Measurements from ENCODE around the gene ZFP92. TPM values are rescaled to one million over a fixed set of nuclear protein-coding genes. Genes with fewer than 3 reads are reported as not detected.
A peak's percentile ranks its signal among the peaks of the same experiment; 100 is the strongest.

ZFP92 gene, protein sequence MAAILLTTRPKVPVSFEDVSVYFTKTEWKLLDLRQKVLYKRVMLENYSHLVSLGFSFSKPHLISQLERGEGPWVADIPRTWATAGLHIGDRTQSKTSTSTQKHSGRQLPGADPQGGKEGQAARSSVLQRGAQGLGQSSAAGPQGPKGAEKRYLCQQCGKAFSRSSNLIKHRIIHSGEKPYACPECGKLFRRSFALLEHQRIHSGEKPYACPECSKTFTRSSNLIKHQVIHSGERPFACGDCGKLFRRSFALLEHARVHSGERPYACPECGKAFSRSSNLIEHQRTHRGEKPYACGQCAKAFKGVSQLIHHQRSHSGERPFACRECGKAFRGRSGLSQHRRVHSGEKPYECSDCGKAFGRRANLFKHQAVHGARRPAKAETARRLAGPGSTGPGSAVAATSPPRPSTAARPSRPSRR
- total RNA-seq: under 1 TPM; 0.65 to 0.90 TPM
- long read RNA-seq, donor 1: 0 reads
- long read RNA-seq, donor 2, partial matches to known transcripts: 0 of 1 reads
- long read RNA-seq, donor 2, other reads (novel, unspliced or antisense): 1 of 1 reads

DNA sequence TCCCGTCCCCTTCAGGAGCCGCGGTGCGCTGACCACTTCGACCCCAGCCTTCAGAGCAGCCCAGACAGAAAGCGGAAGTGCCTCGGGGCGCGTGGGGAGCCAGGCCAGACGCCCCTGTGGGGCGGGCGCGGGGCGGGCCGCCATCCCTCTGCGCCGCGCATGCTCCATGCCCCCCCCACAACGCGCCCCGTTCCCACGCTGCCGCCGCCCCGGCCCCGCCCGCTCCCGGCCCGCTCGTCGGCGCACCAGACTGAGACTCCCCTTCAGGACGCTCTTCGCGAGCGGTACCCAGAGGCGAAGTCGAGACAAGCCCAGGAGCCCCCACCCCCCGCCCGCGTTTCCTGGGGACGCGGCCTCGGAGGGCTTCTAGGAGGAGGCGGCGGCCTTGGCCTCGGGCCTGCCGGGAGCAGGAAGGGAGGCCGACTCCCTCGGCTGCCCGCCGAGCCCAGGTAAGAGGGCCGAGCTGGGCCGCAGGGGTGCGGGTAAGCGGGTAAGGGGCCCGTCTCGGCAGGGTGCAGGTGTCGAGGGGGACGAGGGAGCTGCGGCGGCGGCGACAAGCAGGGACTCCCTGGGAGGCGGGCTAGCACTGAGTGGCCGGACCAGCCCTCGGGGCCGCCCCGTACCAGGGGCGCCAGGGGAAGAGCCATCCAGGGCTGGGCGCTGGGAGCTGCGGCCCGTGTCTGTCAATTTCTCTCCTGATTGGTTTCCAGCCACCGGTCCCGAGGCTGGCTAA lies at the start of gene ZFP92:
Gene ZFP92, plus strand, starts transcription at position 218 of the 733 bp plus-strand sequence. CDS start 6,851 bp downstream, outside the sequence.
- DNase-seq (ENCODE audit: low spot score): peak; percentile 80
- intact Hi-C loops (cut with DNase I): no loop called here

DNA sequence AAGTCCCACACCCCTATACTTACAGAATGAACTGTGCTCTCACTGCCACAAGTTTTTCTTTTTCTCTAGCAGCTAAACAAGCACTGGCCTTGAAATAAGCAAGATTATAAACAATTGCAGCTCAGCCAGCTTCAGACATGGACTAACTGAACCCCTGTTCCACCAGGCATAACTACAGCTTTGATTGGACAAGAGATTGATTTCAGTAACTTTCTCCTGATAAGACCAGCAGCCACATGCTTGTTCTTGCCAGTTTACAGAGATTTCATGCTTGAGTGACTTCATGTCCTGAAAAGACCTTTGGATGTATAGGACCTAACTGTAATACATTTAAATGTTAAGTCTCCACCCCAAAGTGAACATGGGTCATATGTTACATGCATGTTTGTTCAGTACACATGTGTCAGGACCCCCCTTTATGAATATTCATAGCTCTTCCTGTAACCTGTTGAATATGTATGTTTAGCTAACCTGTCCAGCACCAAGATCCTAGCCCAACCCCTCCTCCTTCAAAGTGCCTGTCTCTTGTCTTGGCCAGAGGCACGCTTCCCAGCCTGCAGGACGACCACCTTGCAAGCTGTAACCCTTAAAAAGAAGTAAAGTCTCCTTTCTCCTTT lies 49.4 kb upstream of the ZFP92 start:
- intact Hi-C loops (cut with DNase I): no loop called here
- DNase-seq (ENCODE audit: low spot score): no peak

- DNase-seq (ENCODE audit: low spot score): no peak
- intact Hi-C loops (cut with DNase I): no loop called here
Measured at GRCh38 chrX:153365670-153366069, 45.6 kb upstream of the ZFP92 start.

- DNase-seq (ENCODE audit: low spot score): no peak
- intact Hi-C loops (cut with DNase I): no loop called here
Measured at GRCh38 chrX:153366119-153366518, 45.2 kb upstream of the ZFP92 start.

GRCh38 chrX:153366878-153367538 lies 44.3 kb upstream of the ZFP92 start:
- DNase-seq (ENCODE audit: low spot score): no peak
- intact Hi-C loops (cut with DNase I): no loop called here

- intact Hi-C loops (cut with DNase I): no loop called here
- DNase-seq (ENCODE audit: low spot score): no peak
Measured at GRCh38 chrX:153370293-153371055, 40.8 kb upstream of the ZFP92 start.

DNA sequence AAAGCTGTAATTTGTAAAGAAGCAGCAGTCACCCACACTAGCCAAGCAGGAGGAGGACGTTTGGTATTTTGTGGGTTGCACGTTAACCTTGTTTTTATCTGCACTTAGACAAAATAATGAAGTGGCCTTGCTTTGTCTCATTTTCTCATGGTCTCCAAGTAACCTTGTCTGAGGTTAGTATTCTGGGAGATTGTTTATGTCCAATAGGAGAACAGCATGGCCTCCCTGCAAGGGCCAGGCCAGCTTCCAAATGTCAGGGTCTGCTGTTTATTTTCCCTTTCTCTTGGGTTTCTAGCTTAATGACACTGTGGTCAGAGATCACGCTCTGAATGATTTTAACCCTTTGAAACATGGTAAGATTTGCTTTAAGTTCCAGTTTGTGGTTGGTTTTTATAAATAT lies 40.0 kb upstream of the ZFP92 start:
- no peak for DNase-seq (ENCODE audit: low spot score)
- intact Hi-C loops (cut with DNase I): no loop called here

DNA sequence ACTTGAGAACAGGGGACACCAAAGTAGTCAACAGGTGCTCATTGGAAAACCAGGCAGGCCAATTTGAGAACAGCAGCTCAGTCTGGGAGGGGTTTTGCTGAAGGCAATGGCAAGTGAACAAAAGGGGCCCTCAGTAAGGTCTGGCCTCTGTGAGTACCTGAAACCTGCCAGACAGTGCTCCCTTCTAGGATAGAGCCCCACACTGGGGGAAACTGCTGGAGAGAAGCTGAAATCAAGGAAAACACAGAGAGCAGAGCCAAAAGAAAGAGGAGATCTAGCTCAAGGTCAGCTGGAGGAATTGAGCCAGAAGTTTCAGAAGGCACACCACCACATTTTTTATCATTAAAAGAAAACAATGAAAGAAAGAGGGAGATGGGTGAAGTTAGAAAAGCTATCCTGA lies 38.3 kb upstream of the ZFP92 start:
- DNase-seq (ENCODE audit: low spot score): no peak
- intact Hi-C loops (cut with DNase I): no loop called here

- intact Hi-C loops (cut with DNase I): no loop called here
- no peak for DNase-seq (ENCODE audit: low spot score)
Measured at GRCh38 chrX:153374426-153374825, 36.8 kb upstream of the ZFP92 start.

DNA sequence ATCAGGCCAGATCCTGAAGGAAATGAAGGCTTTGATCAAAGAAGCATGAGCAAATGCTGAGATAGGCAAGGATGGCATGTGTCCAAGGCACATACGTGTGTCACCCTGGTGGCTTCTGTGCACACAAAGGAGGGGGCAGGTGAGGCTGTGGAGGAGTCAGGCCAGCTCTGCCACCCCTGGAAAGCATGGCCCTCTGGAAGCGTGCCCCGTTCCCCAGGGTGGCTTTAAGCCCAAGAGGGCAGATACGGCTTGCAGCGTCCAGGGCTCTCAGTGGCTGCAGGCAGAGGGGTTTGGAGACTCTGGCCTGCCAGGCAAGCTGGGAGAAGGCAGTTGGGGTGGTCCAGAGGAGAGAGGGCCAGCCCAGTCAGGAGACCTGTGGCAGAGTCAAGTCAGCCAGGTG lies 35.7 kb upstream of the ZFP92 start:
- no peak for DNase-seq (ENCODE audit: low spot score)

GRCh38 chrX:153377727-153378126 lies 33.5 kb upstream of the ZFP92 start:
- no peak for DNase-seq (ENCODE audit: low spot score)
- intact Hi-C loops (cut with DNase I): no loop called here

More for the DNA sequence above, 35.7 kb upstream of the ZFP92 start:
- intact Hi-C loops (cut with DNase I): no loop called here

- no peak for DNase-seq (ENCODE audit: low spot score)
- intact Hi-C loops (cut with DNase I): no loop called here
Measured at GRCh38 chrX:153378607-153379006, 32.7 kb upstream of the ZFP92 start.

DNA sequence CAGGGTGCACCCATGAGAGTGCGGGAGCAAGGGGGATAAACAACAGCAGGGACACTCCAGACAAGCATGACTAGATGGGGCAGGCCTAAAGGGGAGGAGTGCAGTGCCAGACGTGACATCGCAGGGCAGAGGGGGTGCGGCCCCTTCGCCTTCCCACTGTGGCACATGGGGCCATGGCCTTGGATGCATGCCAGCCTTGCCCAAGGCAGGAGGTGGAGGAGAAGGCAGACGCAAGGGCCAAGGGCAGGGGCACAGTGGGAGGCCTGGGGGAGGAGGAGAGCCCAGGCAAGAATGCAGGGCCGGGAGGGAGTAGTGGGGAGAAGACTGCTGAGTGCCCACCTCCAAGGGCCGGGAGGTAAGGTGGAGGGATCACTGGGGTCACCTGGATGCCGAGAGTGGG lies 31.8 kb upstream of the ZFP92 start:
- peak; percentile 77 for DNase-seq (ENCODE audit: low spot score)
- intact Hi-C loops (cut with DNase I): no loop called here

DNA sequence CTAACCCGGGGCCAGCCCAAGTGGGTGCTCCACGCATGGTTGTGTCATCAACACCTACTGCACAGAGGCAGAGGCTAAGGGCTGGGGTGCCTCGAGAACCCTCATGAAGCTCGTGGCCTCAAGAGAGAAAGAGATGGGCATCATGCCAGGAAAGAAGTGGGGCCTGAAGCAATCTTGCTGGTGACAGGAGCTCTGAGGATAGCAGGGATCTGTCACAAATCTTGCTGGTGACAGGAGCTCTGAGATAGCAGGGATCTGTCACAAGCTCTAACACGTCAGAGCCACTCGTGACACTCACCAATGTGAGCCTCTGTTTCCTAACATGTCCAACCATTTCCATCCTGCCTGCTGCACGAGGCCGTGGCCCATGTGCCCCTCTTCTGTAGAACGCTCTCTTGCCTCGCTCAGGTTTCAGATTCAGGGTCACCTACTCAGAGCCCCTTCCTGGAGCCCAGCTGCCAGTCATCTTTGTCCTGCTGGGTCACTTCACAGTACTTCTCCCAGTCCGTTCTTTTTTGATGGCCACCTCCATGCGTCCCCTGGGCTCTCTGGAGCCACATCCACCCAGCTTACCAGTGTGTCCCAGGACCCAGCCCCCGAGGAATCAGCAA lies 31.2 kb upstream of the ZFP92 start:
- DNase-seq (ENCODE audit: low spot score): no peak
- intact Hi-C loops (cut with DNase I): loop anchor here in 1 of 2 donors (5.0 kb wide), 1 partner anchor 313 kb away; no protein-coding TSS in a partner anchor

DNA sequence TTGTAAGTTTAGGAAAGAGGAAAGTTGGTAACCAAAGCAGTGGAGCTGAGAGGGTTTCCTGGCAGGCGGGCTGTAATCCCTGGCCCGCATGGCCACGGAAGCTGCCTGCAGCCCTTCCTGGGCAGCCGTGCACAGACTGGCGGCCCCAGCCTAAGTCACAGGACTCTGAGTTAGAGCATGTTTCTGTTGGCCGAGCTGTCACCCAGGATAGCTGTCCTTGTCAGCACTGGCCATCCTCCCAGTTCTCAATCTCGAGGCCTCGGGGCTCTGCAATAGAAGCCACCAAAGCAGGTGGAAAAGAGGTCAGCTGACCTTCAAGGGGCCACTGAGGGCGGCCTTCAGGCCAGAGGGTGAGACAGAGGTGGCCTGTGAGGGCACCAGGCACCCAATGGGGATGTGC lies 30.6 kb upstream of the ZFP92 start:
- peak; percentile 77 for DNase-seq (ENCODE audit: low spot score)
- intact Hi-C loops (cut with DNase I): loop anchor here in 1 of 2 donors (5.0 kb wide), 1 partner anchor 313 kb away; no protein-coding TSS in a partner anchor

- intact Hi-C loops (cut with DNase I): loop anchor here in 1 of 2 donors (5.0 kb wide), 1 partner anchor 315 kb away; no protein-coding TSS in a partner anchor
- DNase-seq (ENCODE audit: low spot score): peak; percentile 81
Measured at GRCh38 chrX:153381684-153382532, 29.4 kb upstream of the ZFP92 start.
